Myometrial cell (primary cell): ENCODE results near the gene SNX30. TPM values are rescaled to one million over a fixed set of nuclear protein-coding genes. Genes with fewer than 3 reads are reported as not detected.

Experiments
- total RNA-seq: library from RNA; depleted of rRNA; stranded (reverse); fragments of >200 nt; gene quantifications from 2 replicates; pipeline ENCODE4 v1.2.3, GENCODE V29; 2015

SNX30 gene, protein sequence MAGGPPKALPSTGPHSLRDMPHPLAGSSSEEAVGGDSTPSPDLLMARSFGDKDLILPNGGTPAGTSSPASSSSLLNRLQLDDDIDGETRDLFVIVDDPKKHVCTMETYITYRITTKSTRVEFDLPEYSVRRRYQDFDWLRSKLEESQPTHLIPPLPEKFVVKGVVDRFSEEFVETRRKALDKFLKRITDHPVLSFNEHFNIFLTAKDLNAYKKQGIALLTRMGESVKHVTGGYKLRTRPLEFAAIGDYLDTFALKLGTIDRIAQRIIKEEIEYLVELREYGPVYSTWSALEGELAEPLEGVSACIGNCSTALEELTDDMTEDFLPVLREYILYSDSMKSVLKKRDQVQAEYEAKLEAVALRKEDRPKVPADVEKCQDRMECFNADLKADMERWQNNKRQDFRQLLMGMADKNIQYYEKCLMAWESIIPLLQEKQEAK
- 4.6 and 6.2 TPM in 2 replicates for total RNA-seq

DNA sequence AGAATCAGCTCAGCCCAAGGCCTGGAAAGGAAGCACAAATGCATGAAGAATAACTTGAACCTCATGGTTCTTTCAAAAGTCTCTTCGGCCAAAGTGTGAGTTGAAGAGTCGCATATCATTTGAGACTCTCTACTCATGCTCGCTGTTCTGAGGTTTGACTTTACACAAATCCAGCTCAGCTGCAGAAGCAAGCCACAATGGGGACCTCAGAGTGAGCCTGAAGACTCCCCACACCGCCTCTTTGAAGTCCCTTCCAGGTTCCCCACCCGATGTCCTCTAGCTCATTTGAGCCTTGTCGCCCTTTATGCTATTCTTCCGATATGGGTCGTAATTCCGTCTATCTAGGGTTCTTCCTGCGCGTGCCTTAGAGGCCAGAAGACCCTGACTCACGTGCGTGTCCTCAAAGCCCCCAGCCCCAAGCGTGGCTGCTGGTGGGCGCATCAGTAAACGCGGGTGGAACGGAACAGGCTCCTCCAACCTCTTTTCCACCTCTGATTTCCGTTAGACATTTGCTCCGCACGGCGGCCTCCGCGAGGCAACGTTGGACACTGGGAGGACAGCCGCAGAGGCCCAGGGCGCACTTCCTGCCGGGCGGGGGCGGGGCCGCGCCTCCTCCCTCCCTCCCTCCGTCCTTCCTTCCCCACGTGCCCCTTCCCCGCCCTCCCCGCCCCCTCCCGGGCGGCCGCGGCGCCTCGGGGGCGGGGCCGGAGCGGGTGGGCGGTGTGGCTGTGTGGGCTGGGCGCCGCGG, at the start of gene SNX30:
Gene SNX30 (plus strand): TSS at position 745 of the 748 bp plus-strand sequence. CDS start 242 bp downstream, outside the sequence.

DNA sequence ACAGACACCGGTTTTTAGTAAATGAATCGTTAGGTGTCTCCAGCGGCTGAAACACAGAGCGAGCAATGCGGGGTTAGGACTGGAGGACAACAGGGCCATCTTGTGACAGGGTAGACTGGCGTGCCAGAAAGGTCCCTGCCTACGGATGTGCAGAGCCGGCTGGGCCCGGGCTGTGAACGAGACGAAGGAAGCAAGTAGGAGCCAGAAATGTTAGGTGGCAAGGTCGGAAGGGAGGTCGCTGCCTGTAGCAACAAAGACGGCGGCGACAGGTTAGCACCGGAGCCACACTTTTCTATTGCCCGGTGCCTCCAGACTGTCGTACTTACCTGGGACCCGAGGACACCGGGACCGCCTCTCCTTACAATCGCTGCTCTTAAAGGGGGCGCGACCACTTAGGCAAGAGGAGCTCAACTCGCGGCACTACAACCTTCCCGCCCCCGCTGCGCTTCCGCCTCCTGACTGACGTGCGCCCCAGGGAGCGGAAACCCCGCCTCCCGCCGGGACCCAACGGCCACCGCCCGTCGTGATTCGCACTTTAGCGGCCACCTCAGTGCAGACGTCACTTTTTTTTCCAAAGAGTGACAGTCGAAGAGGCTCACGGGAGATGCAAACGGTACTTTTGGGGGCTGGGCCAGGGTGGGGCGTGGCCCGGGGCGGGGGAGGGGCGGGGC, 32.8 kb upstream of the SNX30 start, which contains the start of gene INIP:
Gene INIP (minus strand): TSS at position 457 of the 671 bp plus-strand sequence. CDS start 1,632 bp downstream, outside the sequence.

DNA sequence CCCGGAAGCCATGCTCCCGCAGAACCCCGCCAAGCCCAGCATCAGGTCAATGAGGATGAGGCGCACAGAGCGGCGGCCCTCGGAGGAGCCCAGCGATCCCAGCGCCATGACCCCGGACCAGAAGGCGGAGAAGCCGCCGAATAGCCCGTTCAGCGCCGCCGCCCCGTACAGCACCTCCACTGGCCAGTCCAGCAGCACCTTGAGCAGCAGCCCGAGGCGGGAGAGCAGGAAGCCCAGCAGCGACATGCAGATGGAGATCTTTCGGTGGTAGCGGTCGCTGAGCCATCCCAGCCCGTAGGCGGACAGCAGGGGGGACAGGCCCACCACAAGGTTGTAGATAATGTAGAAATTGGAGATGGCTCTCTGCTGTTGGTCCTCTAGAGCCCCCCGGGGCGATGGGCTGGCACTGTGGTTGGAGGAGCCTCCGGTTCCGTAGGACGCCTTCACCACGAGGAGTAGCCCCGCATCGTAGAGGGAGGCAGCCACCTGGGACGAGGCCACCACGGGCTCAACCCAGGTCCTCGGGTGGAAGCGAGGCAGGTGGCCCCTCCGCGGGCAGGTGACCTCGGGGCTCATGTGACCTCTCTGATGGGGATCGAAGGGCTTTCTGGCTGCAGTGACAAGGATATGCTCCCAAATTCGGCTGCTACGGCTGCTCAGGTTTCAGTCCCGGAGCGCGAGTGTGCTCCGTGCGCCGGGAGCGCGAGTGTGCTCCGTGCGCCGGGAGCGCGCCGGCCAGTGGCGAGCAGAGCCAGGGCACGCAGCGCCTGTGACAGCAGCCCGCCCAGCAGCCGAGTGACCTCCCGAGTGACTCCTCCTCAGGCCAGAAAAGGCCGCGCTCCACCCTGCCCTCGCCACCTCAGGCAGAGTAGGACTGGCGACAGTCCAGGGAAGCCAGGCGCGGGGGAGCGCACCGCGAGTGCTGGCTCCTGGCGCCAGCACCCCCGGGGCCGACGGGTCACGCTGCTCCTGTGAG, 139.8 kb downstream of the SNX30 start, which contains the start of gene SLC46A2:
Gene SLC46A2 (minus strand): TSS at position 771 of the 976 bp plus-strand sequence. CDS start 195 bp downstream, at position 576.

Other genes with a start within 250 kb of the SNX30 start
- 20.8 and 20.9 TPM in 2 replicates for gene INIP, start 32.6 kb upstream of the SNX30 start, total RNA-seq
- not detected in 2 replicates for gene SLC46A2, start 140.1 kb downstream of the SNX30 start, total RNA-seq